Sigmoid colon (tissue), 4 donors: ENCODE data around the gene DDIT3.

Experiments used
- CTCF ChIP-seq, 4 experiments: fragments of 450-650 bp in 3 of 4; fragments of 200-600 bp in 1 of 4; IDR thresholded peaks; one replicate each; pipeline ENCODE4 v1.5.1; 2016 to 2019; ENCODE audit warnings: antibody characterized with exemption in 4 of 4, mild to moderate bottlenecking in 3 of 4, moderate library complexity in 2 of 4
- EP300 ChIP-seq, 4 donors: sonication (generic); formaldehyde crosslinking; IDR thresholded peaks; one replicate each; pipeline ENCODE4 v1.6.1; 2017; ENCODE audit warnings: antibody characterized with exemption in 4 of 4
- POLR2A ChIP-seq, 2 donors: fragments of 450-650 bp; IDR thresholded peaks; one replicate each; pipeline ENCODE4 v1.6.1; 2016; ENCODE audit warnings: antibody characterized with exemption in 2 of 2, mild to moderate bottlenecking in 2 of 2, moderate library complexity in 2 of 2
- POLR2AphosphoS5 ChIP-seq, 4 donors: sonication (generic); formaldehyde crosslinking; IDR thresholded peaks; one replicate each; pipeline ENCODE4 v1.6.1; 2017; ENCODE audit warnings: antibody characterized with exemption in 4 of 4

- TF ChIP-seq POLR2A (IDR thresholded peaks at IDR 0.05) (no peak), CTCF (IDR thresholded peaks at IDR 0.05) (no peak), POLR2AphosphoS5 (IDR thresholded peaks at IDR 0.05) (no peak), EP300 (IDR thresholded peaks at IDR 0.05) (no peak)
These were observed 21.4 kb upstream of the DDIT3 start for GRCh38 chr12:57541717-57542116.
